ENCODE measurements around the gene ZNF526. TPM values are rescaled to one million over a fixed set of nuclear protein-coding genes. Genes with fewer than 3 reads are reported as not detected.

ZNF526 gene
- total RNA-seq, 1 experiment from 2014 or later: 13.1 TPM

- H3K4me1 ChIP-seq (ENCODE audit: control insufficient read depth in 1 of 2, insufficient read depth in 2 of 2, low read length in 2 of 2): peaks cover 32 to 39% of the 10 kb centered on the region in 2 experiments
- no peak overlapping the region for H2AFZ ChIP-seq (ENCODE audit: low read depth, low read length, poor library complexity, severe bottlenecking)
- ATAC-seq (no peak), DNase-seq (ENCODE audit: low read depth, low spot score) (no peak)
- no TSS peak for BruUV-seq (replicated peaks)
- H3K9me3 ChIP-seq (ENCODE audit: control insufficient read depth in 1 of 2, insufficient read depth in 1 of 2, low read depth in 1 of 2, low read length in 2 of 2): no peaks in the 10 kb centered on the region
- ChIA-PET RAD21 (ENCODE audit: low non-redundant PET in 1 of 2, low total read pairs in 2 of 2, uncharacterized antibody in 2 of 2, unreplicated experiment in 2 of 2) (no interaction called here), POLR2A (interaction anchor here (1.1 kb wide), 1 partner anchor 16 kb away, joined by 3 read pairs; no protein-coding TSS in a partner anchor), CTCF (no interaction called here)
- H3K27me3 ChIP-seq (ENCODE audit: insufficient read depth, low read length): no peaks in the 10 kb centered on the region
- no peak overlapping the region for H3K9ac ChIP-seq (ENCODE audit: low read length)
- H4K20me1 ChIP-seq (ENCODE audit: insufficient read depth): no peaks in the 10 kb centered on the region
- TF ChIP-seq EZH2phosphoT487 (IDR thresholded peaks at IDR 0.05; ENCODE audit: borderline replicate concordance) (no peak), ATF3 (IDR thresholded peaks at IDR 0.05) (no peak), SP1 (IDR thresholded peaks at IDR 0.05; ENCODE audit: low read depth) (no peak), REST (IDR thresholded peaks at IDR 0.05; ENCODE audit: low read depth) (no peak), FOSL1 (IDR thresholded peaks at IDR 0.05; ENCODE audit: low read depth) (no peak)
- no peak overlapping the region for H3K4me3 ChIP-seq (replicated peaks in 1 of 2; ENCODE audit: low read depth in 1 of 2, low read length in 2 of 2)
- peaks cover 3 to 5% of the 10 kb centered on the region in 2 experiments; a peak in 2 of 4 replicates for H3K36me3 ChIP-seq (ENCODE audit: control insufficient read depth in 1 of 2, insufficient read depth in 2 of 2, low read length in 2 of 2)
- no peak overlapping the region for H3K4me2 ChIP-seq (ENCODE audit: low read length)
- H3K79me2 ChIP-seq (ENCODE audit: insufficient read depth, low read length): peaks cover 9% of the 10 kb centered on the region
- no peaks in the 10 kb centered on the region for H3K9me2 ChIP-seq (ENCODE audit: insufficient read depth)
- intact Hi-C loops (cut with micrococcal nuclease): no loop called here
- H3K27ac ChIP-seq (ENCODE audit: low read depth, low read length): no peak overlapping the region
Observed at GRCh38 chr19:42275103-42275502, 55.0 kb downstream of the ZNF526 start.

- H3K4me3 ChIP-seq (replicated peaks in 1 of 2; ENCODE audit: low read depth in 1 of 2, low read length in 2 of 2): no peak overlapping the region
- peaks cover 6% of the 10 kb centered on the region for H3K79me2 ChIP-seq (ENCODE audit: insufficient read depth, low read length)
- peaks cover 28 to 38% of the 10 kb centered on the region in 2 experiments for H3K4me1 ChIP-seq (ENCODE audit: control insufficient read depth in 1 of 2, insufficient read depth in 2 of 2, low read length in 2 of 2)
- no peaks in the 10 kb centered on the region for H3K9me3 ChIP-seq (ENCODE audit: control insufficient read depth in 1 of 2, insufficient read depth in 1 of 2, low read depth in 1 of 2, low read length in 2 of 2)
- no peak overlapping the region for H2AFZ ChIP-seq (ENCODE audit: low read depth, low read length, poor library complexity, severe bottlenecking)
- H3K36me3 ChIP-seq (ENCODE audit: control insufficient read depth in 1 of 2, insufficient read depth in 2 of 2, low read length in 2 of 2): peaks cover 3 to 5% of the 10 kb centered on the region in 2 experiments; a peak in 2 of 4 replicates
- ATAC-seq (no peak), DNase-seq (ENCODE audit: low read depth, low spot score) (no peak)
- no peak overlapping the region for H3K9ac ChIP-seq (ENCODE audit: low read length)
- H3K27me3 ChIP-seq (ENCODE audit: insufficient read depth, low read length): no peaks in the 10 kb centered on the region
- BruUV-seq (replicated peaks): no TSS peak
- H3K4me2 ChIP-seq (ENCODE audit: low read length): no peak overlapping the region
- intact Hi-C loops (cut with micrococcal nuclease): no loop called here
- no peak overlapping the region for H3K27ac ChIP-seq (ENCODE audit: low read depth, low read length)
- ChIA-PET CTCF (no interaction called here), RAD21 (ENCODE audit: low non-redundant PET in 1 of 2, low total read pairs in 2 of 2, uncharacterized antibody in 2 of 2, unreplicated experiment in 2 of 2) (no interaction called here), POLR2A (interaction anchor here (1.1 kb wide), 1 partner anchor 17 kb away, joined by 3 read pairs; no protein-coding TSS in a partner anchor)
- no peaks in the 10 kb centered on the region for H4K20me1 ChIP-seq (ENCODE audit: insufficient read depth)
- H3K9me2 ChIP-seq (ENCODE audit: insufficient read depth): no peaks in the 10 kb centered on the region
- TF ChIP-seq SRF (IDR thresholded peaks at IDR 0.05; ENCODE audit: low read depth): no peak
- TF ChIP-seq ZFX (IDR thresholded peaks at IDR 0.05): no peak
- no peak for TF ChIP-seq ELF1 (IDR thresholded peaks at IDR 0.05; ENCODE audit: borderline replicate concordance, low read depth)
- no peak for TF ChIP-seq CEBPB (IDR thresholded peaks at IDR 0.05; ENCODE audit: low read depth)
- no peak for TF ChIP-seq MAX (IDR thresholded peaks at IDR 0.05)
- TF ChIP-seq YY1 (IDR thresholded peaks at IDR 0.05; ENCODE audit: extremely low read depth, insufficient replicate concordance, low read depth, low read length): no peak
- TF ChIP-seq EZH2 (IDR thresholded peaks at IDR 0.05): no peak
- TF ChIP-seq CTCF (IDR thresholded peaks at IDR 0.05 in 2 of 3, conservative IDR thresholded peaks at IDR 0.05 in 1 of 3; ENCODE audit: borderline replicate concordance in 1 of 3, insufficient read depth in 1 of 3, low read depth in 2 of 3, low read length in 2 of 3): no peak
- no peak for TF ChIP-seq RAD21 (IDR thresholded peaks at IDR 0.05; ENCODE audit: low read depth)
- TF ChIP-seq POLR2A (IDR thresholded peaks at IDR 0.05; ENCODE audit: borderline replicate concordance, extremely low read depth, insufficient read depth, insufficient read length): no peak
- no peak for TF ChIP-seq EGR1 (IDR thresholded peaks at IDR 0.05; ENCODE audit: low read depth)
- TF ChIP-seq FOSL1 (IDR thresholded peaks at IDR 0.05; ENCODE audit: low read depth): no peak
- TF ChIP-seq SIN3A (IDR thresholded peaks at IDR 0.05; ENCODE audit: low read depth): no peak
Observed at GRCh38 chr19:42275517-42275916, 55.4 kb downstream of the ZNF526 start.
